COLO668 (cell line): ENCODE measurements around the gene CCDC59.
"Not testable (repeated sequence)": the region's sequence is repeated elsewhere in the genome, so short reads cannot be mapped to it uniquely, and the experiment has no call there.

Experiments
- DNase-seq: peaks from one replicate; lab custom pipeline; 2025; ENCODE audit not compliant: unreplicated experiment; lab: John Stamatoyannopoulos, UW

The CCDC59 gene, protein sequence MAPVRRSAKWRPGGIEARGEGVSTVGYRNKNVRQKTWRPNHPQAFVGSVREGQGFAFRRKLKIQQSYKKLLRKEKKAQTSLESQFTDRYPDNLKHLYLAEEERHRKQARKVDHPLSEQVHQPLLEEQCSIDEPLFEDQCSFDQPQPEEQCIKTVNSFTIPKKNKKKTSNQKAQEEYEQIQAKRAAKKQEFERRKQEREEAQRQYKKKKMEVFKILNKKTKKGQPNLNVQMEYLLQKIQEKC

DNA sequence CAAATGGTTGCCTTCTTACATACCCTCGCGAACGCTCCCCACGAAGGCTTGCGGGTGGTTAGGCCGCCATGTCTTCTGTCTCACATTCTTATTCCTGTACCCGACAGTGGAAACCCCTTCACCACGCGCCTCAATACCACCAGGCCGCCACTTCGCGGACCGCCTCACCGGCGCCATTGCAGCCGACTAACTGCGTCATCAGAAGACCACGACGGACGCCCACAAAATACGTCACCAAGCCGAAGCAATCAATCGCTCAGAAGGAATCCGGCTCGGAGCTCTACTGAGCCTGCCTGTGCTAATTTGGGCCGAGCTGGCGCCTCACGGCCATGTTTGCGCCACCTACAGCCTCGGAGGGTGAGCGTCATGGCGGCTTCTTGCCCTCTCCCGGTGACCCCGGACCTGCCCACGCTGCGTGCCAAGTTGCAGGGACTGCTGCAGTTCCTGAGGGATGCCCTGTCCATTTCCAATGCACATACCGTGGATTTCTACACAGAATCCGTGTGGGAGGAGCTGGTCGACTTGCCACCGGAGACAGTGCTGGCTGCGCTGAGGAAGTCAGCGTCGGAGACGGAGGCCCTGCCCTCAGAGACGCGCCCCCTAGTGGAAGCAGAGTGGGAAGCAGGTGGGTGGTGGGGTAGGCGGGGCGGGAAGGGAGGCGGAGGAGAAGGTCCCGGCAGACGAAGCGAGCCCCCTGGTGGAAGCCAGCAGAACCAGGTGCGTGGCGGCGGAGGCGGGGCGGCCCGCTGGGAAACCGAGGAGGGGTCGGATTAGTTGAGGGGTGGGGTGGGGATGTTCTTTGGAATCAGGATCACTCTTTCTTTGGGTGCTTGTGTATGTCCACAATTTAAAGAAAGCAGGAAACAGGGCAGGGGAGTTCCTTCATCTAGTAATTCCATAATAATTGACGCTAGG lies at the start of gene CCDC59, which contains the start of gene METTL25:
Gene CCDC59 (minus strand): TSS at position 188 of the 915 bp plus-strand sequence. CDS start 11 bp downstream, at position 177.
Gene METTL25 (plus strand): TSS at position 330 of the 915 bp plus-strand sequence. CDS start 37 bp downstream, at position 367.
- peak; percentile 97 for DNase-seq

DNA sequence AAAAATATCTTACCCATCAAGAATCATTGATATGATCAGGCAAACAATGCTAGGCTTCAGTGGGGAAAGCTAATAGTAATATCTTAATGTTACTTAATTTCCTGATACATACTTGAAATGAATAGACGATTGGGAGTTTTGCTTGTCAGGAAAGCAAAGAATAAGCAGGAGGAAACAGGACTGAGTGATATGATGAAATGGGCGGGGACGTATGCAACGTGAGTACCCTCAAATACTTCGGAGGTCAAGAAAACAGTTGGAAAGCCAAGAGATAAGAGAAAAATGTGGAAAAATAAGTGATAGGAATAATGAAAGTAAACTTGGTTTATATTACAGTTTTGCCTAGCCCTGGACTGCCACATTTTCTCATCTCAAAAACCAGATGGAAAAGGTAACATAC lies 49.3 kb upstream of the CCDC59 start:
- DNase-seq, result no peak

DNA sequence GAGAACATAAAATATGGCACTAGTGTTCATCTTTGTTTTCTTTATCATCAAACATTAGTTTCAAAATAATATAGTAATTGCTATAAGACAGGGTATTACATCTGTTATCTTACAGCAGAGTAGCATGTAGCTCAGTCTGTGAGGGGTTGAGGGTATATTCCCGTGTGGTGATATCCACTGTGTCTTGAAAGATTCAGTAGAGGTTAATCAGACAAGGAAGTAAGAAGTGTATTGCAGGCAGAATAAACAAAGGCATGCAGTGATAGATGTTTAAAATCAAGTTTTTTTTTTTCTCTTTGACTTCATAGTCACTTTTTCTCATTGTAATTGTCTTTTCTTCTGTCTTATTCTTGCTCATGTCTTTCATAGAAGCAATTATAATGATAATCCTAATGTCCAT lies 48.5 kb upstream of the CCDC59 start:
- no peak for DNase-seq

DNA sequence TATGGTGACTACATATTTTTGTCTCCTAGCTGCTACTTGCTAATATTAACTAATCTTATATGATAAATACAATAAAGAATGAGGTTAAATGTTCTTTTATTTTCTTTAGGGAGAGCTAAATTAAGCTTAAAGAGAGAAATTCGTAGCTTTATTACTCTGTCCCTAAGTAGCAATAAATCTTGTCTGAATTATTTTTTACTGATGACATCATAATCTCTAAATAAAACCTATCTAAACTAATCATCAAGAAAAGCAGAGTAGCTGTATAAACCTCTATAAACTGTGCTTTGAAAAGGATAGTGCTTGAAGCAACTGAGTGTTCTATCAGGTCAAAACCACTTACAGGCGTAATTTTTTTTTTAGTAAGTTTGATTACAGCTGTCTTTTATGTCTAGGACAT lies 42.6 kb upstream of the CCDC59 start:
- DNase-seq, result no peak

DNA sequence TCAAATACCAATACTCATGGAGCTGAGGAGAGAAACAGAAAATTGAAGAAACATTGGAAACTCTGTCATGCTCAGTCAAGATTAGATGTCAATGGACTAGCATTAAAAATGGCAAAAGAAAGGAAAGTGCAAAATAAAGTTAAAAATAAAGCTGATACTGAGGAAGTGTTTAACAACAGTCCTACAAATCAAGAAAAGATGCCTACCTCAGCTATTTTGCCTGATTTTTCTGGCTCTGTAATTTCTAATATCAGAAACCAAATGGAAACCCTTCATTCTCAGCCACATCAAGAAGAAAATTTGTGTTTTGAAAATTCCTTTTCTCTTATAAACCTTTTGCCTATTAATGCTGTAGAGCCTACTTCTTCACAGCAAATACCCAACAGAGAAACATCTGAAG lies 40.7 kb upstream of the CCDC59 start:
- DNase-seq, result no peak

DNA sequence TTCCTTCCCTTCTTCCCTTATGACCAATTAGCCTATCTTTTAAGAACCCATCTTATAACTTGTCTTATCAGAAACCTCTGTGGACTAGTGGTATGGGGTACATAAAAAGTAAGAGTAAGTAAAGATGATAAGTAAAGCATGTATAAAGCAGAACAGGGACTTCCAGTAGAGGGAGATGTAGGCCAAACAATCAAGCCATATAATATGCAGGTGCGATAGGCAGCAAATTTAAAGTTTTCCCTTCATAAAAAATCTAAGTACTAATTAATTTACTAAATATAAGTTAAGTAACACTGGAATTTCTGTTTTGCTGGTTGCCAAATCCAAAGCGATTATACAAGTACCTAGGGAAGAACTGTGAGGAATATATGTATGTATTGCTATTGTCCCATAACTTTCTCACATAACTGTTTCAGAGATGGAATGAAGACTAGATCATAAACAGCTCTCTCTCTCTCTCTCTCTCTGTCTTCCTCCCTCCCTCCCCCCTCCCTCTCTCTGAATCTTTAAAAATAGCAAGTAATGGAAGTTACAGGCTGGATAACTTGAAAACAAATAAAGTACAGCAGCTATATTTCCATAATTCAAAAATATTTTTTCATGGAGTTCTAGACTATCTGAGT lies 25.9 kb upstream of the CCDC59 start:
- DNase-seq, result peak; percentile 10

DNA sequence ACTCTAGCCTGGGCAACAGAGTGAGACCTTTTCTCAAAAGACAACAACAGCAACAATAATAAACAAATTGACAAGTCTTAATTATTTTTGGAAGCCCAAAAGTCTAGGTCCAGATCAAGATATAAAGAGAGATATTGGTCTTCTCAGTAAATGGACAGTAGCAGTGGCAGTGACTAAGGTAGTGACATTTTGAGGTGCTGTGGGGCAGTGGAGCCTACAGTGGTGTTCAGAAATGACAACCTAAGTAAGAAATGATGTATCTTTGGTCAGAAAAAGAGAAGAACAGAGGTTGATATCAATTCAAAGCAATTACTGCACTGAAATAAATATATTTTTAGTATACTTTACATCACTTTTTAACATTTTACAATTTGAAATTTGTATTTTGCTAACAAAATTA lies 20.8 kb upstream of the CCDC59 start:
- DNase-seq, result no peak

DNA sequence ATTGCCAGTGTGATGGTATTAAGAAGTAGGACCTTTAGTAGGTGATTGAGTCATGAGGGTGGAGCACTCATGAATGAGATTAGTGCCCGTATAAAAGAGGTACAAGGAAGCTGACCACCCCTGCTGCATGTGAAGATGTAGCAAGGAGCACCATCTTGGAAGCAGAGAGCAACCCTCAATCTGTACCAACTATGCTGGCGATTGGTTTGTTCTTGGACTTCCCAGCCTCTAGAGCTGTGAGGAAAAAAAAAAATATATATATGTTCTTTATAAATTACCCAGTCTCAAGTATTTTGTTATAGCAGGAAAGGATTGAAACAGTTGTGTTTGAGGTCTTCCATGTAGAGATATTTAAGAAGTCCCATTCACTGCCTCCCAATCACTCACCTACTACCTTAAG lies 17.0 kb upstream of the CCDC59 start:
- DNase-seq, result no peak

DNA sequence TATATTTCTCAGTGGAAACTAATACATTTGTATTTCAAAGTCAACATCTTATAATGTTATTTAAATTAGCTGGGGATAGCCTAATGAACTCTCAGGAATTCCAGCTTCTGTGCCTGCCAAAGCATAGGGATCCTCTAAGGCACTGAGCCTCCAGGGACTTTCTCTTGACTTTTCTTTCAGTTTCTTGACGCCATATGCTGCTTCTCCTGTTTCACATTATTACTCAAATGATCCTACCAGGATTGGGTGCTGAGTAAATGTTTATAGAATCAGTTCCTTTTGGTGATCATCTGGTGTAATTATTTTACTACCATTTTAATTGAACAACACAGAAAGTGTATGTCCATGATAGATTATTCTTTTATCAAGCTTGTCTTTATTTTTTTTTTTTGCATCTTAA lies 8.0 kb upstream of the CCDC59 start:
- no peak for DNase-seq

DNA sequence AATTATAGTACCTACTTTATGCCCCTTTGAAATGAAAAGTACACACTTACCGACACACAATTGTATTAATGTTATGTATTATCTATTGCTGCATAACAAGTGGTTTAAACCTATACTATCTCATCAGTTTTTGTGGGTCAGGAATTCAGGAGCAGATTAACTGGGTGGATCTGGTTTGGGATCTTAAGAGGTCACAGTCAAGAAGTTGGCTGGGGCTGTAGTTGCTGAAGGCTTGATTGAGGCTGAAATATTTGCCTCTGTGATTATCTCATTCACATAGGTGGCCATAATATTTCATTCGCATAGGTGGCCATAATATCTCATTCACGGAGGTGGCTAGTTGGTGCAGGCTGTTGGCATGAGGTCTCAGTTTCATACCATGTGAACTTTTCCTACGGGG lies 5.8 kb upstream of the CCDC59 start:
- no peak for DNase-seq

DNA sequence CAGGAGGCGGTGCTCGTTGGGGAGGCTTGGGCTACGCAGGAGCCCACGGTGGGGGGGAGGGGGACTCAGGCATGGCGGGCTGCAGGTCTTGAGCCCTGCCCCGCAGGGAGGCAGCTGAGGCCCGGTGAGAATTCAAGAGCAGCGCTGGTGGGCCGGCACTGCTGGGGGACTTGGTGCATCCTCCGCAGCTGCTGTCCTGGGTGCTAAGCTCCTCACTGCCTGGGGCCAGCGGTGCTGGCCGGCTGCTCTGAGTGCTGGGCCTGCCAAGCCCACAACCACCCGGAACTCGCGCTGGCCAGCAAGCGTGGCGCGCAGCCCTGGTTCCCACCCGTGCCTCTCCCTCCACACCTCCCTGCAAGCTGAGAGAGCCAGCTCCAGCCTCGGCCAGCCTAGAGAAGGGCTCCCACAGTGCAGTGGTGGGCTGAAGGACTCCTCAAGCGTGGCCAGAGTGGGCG lies 3.3 kb upstream of the CCDC59 start:
- DNase-seq, result no peak

DNA sequence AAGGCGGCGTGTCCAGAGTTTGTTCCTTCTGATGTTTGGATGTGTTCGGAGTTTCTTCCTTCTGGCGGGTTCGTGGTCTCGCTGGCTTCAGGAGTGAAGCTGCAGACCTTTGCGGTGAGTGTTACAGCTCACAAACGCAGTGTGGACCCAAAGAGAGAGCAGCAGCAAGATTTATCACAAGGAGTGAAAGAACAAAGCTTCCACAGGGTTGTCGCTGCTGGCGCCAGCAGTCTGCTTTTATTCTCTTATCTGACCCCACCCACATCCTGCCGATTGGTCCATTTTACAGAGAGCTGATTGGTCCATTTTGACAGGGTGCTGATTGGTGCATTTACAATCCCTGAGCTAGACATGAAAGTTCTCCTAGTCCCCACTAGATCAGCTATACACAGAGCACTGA lies 2.6 kb upstream of the CCDC59 start:
- DNase-seq, result not testable (repeated sequence)

DNA sequence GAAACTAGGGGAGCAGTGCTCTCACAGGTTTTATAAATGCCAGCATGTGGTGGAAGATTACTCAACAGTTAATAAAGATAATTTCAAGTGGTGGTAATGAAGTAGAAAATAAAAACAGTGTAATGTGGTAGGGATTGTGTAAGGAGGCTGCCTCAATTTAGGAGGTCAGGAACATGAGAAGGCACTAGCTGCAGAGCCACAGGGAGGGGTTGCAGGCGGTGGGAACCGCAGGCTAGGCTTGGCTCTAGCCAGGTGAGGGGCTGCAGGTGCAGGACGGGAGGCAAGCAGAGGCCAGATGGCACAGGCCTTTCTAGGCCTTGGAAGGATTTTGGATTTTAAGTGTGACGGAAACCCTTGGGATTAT lies 910 bp upstream of the CCDC59 start:
- DNase-seq, result peak; percentile 74

DNA sequence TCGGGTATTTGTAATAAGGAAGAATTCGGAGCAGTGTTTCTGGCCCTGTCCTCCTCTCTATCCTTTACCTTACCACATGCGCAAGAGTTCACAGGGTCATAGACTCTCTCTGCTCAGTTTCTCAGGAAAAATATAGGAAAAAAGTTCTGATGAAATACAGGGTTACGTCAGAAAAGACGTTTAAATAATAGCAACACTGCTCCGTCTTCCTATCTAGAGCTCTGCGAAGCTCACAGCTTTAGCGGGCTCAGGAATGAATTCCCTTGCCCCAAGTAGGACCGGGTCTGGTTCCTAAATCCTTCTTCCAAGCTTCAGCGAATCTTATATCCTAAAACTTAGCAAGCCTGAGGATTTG lies 365 bp downstream of the CCDC59 start:
- no peak for DNase-seq

DNA sequence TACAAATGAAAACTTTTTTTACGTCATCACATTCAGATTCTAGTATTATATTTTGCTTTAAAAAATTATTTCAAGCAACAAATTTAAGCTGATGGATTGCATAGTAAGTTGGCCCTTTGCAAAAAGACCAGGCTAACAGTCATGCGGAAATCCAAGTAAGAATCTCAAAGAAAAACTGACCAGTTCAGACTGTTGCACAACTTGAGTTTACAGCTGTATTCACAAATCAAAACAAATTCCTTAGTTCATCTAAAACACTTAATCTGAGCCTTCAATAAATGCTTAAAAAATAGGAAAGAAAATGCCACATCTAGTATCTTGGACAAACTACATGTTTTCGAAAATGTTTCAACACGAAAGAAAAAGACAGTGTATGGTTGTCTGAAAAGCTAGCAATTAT lies 847 bp downstream of the CCDC59 start:
- no peak for DNase-seq

DNA sequence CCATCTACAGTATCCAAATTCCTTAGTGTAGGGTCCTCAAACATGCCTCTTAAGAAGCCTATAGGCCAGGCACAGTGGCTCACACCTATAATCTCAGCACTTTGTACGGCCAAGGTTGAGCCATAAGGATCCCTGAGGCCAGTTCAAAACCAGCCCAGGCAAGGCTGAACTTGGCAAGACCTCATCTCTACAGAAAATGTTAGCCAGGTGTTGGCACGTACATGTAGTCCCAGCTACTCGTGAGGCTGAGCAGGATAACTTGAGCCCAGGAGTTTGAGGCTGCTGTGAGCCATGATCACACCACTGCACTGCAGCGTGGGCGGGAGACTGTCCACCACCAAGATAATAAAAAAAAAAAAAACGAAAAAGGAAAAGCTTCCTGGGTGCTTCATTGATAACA lies 6.8 kb downstream of the CCDC59 start:
- no peak for DNase-seq

DNA sequence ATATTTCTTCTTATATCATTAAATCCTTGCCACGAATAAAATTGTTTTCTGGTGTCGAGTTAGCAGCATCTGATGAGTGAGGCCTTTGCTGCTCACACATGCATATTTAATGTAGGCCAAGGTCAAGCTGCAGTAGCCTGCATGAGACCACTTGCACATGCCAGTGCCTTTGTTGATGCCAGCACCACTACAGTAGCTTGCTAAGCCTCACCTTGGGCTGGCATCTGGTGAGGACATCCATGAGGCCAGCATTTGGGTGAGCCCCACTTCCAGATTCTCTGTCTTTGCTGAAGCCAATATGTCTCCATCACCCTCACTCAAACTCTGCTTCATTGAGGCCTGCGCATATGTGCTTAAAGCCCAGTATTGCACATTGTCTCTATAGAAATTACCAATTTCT lies 8.0 kb downstream of the CCDC59 start:
- DNase-seq, result no peak

DNA sequence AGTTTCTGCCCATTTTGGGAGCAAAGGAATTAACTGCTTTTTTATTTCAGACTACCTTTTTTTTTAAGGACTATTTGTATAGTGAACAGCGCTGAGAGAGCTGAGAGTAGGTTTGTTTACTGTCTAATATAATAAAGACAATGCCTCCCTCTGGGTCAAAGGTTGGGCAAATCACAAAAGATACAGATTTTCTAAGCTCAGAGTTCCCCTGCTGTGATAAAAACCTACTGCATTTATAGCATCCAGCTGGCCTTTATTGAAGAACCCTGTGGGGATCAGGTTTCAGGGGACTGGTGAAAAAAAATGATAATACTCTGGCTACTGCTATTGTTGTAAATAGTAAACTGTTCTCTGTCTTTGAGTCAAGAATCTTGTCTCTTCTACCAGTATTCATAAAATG lies 28.7 kb downstream of the CCDC59 start:
- peak; percentile 58 for DNase-seq

DNA sequence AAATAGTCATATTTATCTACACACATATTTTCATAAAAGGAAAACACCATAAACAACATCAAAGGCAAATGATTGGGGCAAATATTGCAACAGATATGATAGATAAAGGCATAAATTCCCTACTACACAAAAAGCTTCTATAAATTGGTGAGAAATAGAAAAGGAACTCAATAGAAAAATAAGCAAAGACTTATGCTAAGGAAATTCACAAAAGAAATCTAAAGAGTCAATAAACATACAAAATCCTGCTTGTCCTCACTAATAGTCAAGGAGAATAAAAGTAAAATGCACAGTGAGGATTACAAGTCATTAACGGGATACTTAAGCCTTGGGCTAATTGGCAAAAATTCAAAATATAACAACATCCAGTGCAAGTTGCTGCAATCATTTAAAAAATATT lies 30.3 kb downstream of the CCDC59 start:
- no peak for DNase-seq

DNA sequence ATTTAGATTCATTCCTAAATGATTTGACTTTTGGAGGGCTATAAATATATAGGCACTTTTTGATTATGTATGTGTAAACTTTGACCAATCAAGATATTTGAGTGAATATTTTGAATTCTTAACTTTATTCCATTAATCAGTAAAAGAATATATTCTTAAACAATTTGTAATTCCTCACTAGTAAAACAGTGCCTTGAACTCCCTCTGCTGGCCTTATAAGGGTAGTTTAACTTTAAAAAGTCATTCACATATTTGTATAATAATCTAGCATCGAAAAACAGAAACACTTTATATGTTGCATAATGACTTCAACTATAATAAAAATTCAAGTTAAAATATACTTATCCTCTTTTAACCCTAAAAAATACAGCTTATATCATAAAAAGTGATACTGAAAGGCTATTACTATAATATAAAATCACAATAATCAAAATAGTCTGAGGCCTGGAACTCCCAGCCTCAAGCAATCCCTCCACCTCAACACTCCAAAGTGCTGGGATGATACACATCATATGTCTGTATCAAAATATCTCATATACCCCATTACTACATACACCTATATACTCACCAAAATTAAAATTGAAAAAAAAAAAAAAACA lies 31.2 kb downstream of the CCDC59 start:
- DNase-seq, result no peak

DNA sequence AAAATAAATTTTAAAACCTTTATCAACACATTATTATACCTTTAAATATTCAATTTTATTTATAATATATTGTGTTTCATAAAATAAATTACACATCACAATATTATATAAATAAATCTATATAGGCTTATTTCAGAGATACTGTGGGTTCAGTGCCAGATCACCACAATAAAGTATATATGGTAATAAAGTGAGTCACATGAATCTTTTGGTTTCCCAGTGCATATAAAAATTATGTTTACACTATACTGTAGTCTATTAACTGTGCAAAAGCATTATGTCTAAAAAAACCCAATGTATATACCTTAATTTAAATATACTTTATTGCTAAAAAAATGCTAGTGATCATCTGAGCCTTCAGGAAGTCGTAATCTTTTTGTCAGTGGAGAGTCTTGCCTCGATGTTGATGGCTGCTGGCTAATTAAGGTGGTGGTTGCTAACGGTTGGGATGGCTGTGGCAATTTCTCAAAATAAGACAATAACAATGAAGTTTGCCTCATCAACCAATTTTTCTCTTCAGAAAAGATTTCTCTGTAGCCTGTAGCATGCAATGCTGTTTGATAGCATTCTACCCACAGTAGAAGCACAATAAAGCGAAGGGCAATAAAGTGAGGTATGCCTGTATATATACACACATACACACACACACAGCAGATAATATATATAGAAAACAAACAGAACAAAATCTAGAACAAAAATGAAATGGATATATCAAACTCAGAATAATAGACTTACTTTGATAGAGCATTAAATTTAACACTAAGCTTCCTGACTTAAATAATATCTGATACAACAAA lies 32.4 kb downstream of the CCDC59 start:
- no peak for DNase-seq
